HFF-Myc (cell line): ENCODE results near the gene CIBAR2.

ENCODE experiments used
- DNase-seq: peaks from one replicate; pipeline ENCODE4 v3.0.0-alpha.2; 2011; ENCODE audit warnings: low read depth; ENCODE audit errors: extremely low read depth
- H3K4me3 ChIP-seq: replicated peaks from 2 replicates; pipeline ENCODE4 v1.5.1; 2011; ENCODE audit warnings: low read depth, mild to moderate bottlenecking, control low read depth, low read length
- CTCF ChIP-seq: IDR thresholded peaks from 2 replicates; pipeline ENCODE4 v1.5.1; 2012; ENCODE audit warnings: mild to moderate bottlenecking, low read depth, low read length, control low read depth; ENCODE audit errors: missing control alignments

CIBAR2 gene

GRCh38 chr16:85049706-85050305, 62.5 kb downstream of the CIBAR2 start:
- no peak overlapping the region for H3K4me3 ChIP-seq
- no peak for DNase-seq
- no peak for TF ChIP-seq CTCF

GRCh38 chr16:85048921-85049562, 63.2 kb downstream of the CIBAR2 start:
- H3K4me3 ChIP-seq, result no peak overlapping the region
- TF ChIP-seq CTCF, result no peak
- DNase-seq, result no peak
